C4-2B (cell line): ENCODE measurements around the gene PTF1A.

ENCODE experiments used
- H3K27ac ChIP-seq: fragments of 450-650 bp; 2 replicates; pipeline ENCODE4 v1.5.1; 2017
- CTCF ChIP-seq: fragments of 450-650 bp; conservative IDR thresholded peaks from 2 replicates; pipeline ENCODE4 v1.5.1; 2017; ENCODE audit warnings: mild to moderate bottlenecking
- ZFX ChIP-seq: fragments of 450-650 bp; IDR thresholded peaks from 2 replicates; pipeline ENCODE4 v1.6.1; 2017

PTF1A gene

GRCh38 chr10:23194966-23195845 lies 3.1 kb downstream of the PTF1A start:
- no peak overlapping the region for H3K27ac ChIP-seq
- no peak for TF ChIP-seq ZFX
- no peak for TF ChIP-seq CTCF

GRCh38 chr10:23195846-23196600 lies 3.9 kb downstream of the PTF1A start:
- TF ChIP-seq ZFX (no peak), CTCF (no peak)
- H3K27ac ChIP-seq, result no peak overlapping the region

GRCh38 chr10:23196915-23197314 lies 4.8 kb downstream of the PTF1A start:
- H3K27ac ChIP-seq, result no peak overlapping the region
- no peak for TF ChIP-seq ZFX
- no peak for TF ChIP-seq CTCF

- no peak overlapping the region for H3K27ac ChIP-seq
- TF ChIP-seq ZFX (no peak), CTCF (no peak)
Observed at GRCh38 chr10:23197416-23197861, 5.3 kb downstream of the PTF1A start.

- no peak for TF ChIP-seq CTCF
- TF ChIP-seq ZFX, result no peak
- H3K27ac ChIP-seq, result no peak overlapping the region
Observed at GRCh38 chr10:23198610-23198939, 6.5 kb downstream of the PTF1A start.

GRCh38 chr10:23198940-23199767 lies 7.0 kb downstream of the PTF1A start:
- TF ChIP-seq ZFX, result no peak
- no peak for TF ChIP-seq CTCF
- H3K27ac ChIP-seq, result no peak overlapping the region
